Measurements from ENCODE around the gene PEX10. TPM values are rescaled to one million over a fixed set of nuclear protein-coding genes. Genes with fewer than 3 reads are reported as not detected.

The PEX10 gene
- total and polyA plus RNA-seq, 4 donors, result 6.2 to 16.4 (median 11.8) TPM

GRCh38 chr1:2437617-2438016 is 25.3 kb upstream of the PEX10 start:
- Histone ChIP-seq H3K27ac (ENCODE audit: low read depth in 1 of 2, low read length in 2 of 2) (no peak overlapping the region), H3K36me3 (ENCODE audit: control insufficient read depth in 4 of 4, insufficient read depth in 3 of 4, low read depth in 1 of 4, low read length in 3 of 4) (no peaks in the 10 kb centered on the region), H3K4me3 (ENCODE audit: low read depth in 1 of 3, low read length in 3 of 3) (no peak overlapping the region), H3K9ac (ENCODE audit: low read depth in 1 of 2, low read length in 2 of 2) (no peak overlapping the region), H3K27me3 (ENCODE audit: control insufficient read depth in 4 of 4, insufficient read depth in 4 of 4, low read length in 3 of 4) (peaks cover 0 to 4% (median 0%) of the 10 kb centered on the region in 4 donors), H3K4me1 (ENCODE audit: control insufficient read depth in 4 of 4, insufficient read depth in 4 of 4, low read length in 3 of 4) (no peaks in the 10 kb centered on the region), H3K9me3 (ENCODE audit: control insufficient read depth in 4 of 4, low read length in 3 of 4) (no peaks in the 10 kb centered on the region)
- TF ChIP-seq GABPA (IDR thresholded peaks at IDR 0.05 in 1 of 2, conservative IDR thresholded peaks at IDR 0.05 in 1 of 2) (no peak), HNF4G (IDR thresholded peaks at IDR 0.05) (no peak), HNF4A (conservative IDR thresholded peaks at IDR 0.05) (no peak), MAX (IDR thresholded peaks at IDR 0.05) (no peak), FOXA2 (IDR thresholded peaks at IDR 0.05) (no peak), NR2F2 (IDR thresholded peaks at IDR 0.05) (no peak), JUND (IDR thresholded peaks at IDR 0.05) (no peak), RXRA (IDR thresholded peaks at IDR 0.05) (no peak), TAF1 (conservative IDR thresholded peaks at IDR 0.05) (no peak), SP1 (IDR thresholded peaks at IDR 0.05) (no peak), ATF3 (IDR thresholded peaks at IDR 0.05) (no peak), ZBTB33 (IDR thresholded peaks at IDR 0.05) (no peak)
- no peak for DNase-seq (ENCODE audit: low spot score)
- 90% methylated on average over 15 of the region's 15 CpGs for WGBS

- Histone ChIP-seq H3K36me3 (ENCODE audit: control insufficient read depth in 4 of 4, insufficient read depth in 3 of 4, low read depth in 1 of 4, low read length in 3 of 4) (no peaks in the 10 kb centered on the region), H3K9me3 (ENCODE audit: control insufficient read depth in 4 of 4, low read length in 3 of 4) (no peaks in the 10 kb centered on the region), H3K27ac (ENCODE audit: low read depth in 1 of 2, low read length in 2 of 2) (no peak overlapping the region), H3K27me3 (ENCODE audit: control insufficient read depth in 4 of 4, insufficient read depth in 4 of 4, low read length in 3 of 4) (peaks cover 0 to 4% (median 0%) of the 10 kb centered on the region in 4 donors), H3K4me3 (ENCODE audit: low read depth in 1 of 3, low read length in 3 of 3) (no peak overlapping the region), H3K4me1 (ENCODE audit: control insufficient read depth in 4 of 4, insufficient read depth in 4 of 4, low read length in 3 of 4) (no peaks in the 10 kb centered on the region), H3K9ac (ENCODE audit: low read depth in 1 of 2, low read length in 2 of 2) (no peak overlapping the region)
- no peak for DNase-seq (ENCODE audit: low spot score)
- 86% methylated on average over 7 of the region's 7 CpGs for WGBS
- TF ChIP-seq MAX (IDR thresholded peaks at IDR 0.05) (no peak), NR2F2 (IDR thresholded peaks at IDR 0.05) (no peak), FOXA1 (IDR thresholded peaks at IDR 0.05) (no peak)
Measured at GRCh38 chr1:2436876-2437275, 24.5 kb upstream of the PEX10 start.

GRCh38 chr1:2435746-2436355 is 23.5 kb upstream of the PEX10 start:
- Histone ChIP-seq H3K4me3 (ENCODE audit: low read depth in 1 of 3, low read length in 3 of 3) (no peak overlapping the region), H3K27ac (ENCODE audit: low read depth in 1 of 2, low read length in 2 of 2) (no peak overlapping the region), H3K4me1 (ENCODE audit: control insufficient read depth in 4 of 4, insufficient read depth in 4 of 4, low read length in 3 of 4) (no peaks in the 10 kb centered on the region), H3K36me3 (ENCODE audit: control insufficient read depth in 4 of 4, insufficient read depth in 3 of 4, low read depth in 1 of 4, low read length in 3 of 4) (no peaks in the 10 kb centered on the region), H3K27me3 (ENCODE audit: control insufficient read depth in 4 of 4, insufficient read depth in 4 of 4, low read length in 3 of 4) (no peaks in the 10 kb centered on the region), H3K9me3 (ENCODE audit: control insufficient read depth in 4 of 4, low read length in 3 of 4) (no peaks in the 10 kb centered on the region), H3K9ac (ENCODE audit: low read depth in 1 of 2, low read length in 2 of 2) (no peak overlapping the region)
- WGBS, result 80% methylated on average over 2 of the region's 2 CpGs
- TF ChIP-seq MAX (IDR thresholded peaks at IDR 0.05), result no peak
- TF ChIP-seq RXRA (IDR thresholded peaks at IDR 0.05), result no peak
- TF ChIP-seq RAD21 (IDR thresholded peaks at IDR 0.05), result no peak
- TF ChIP-seq HNF4A (conservative IDR thresholded peaks at IDR 0.05), result no peak
- no peak for TF ChIP-seq REST (IDR thresholded peaks at IDR 0.05)
- TF ChIP-seq JUND (IDR thresholded peaks at IDR 0.05), result no peak
- no peak for DNase-seq (ENCODE audit: low spot score)
